C4-2B (cell line): ENCODE results near the gene IRF2BP2.
A peak's percentile ranks its signal among the peaks of the same experiment; 100 is the strongest.

Source experiments
- H3K27ac ChIP-seq: fragments of 450-650 bp; 2 replicates; pipeline ENCODE4 v1.5.1; 2017
- CTCF ChIP-seq: fragments of 450-650 bp; conservative IDR thresholded peaks from 2 replicates; pipeline ENCODE4 v1.5.1; 2017; ENCODE audit warnings: mild to moderate bottlenecking
- ZFX ChIP-seq: fragments of 450-650 bp; IDR thresholded peaks from 2 replicates; pipeline ENCODE4 v1.6.1; 2017

IRF2BP2 gene

DNA sequence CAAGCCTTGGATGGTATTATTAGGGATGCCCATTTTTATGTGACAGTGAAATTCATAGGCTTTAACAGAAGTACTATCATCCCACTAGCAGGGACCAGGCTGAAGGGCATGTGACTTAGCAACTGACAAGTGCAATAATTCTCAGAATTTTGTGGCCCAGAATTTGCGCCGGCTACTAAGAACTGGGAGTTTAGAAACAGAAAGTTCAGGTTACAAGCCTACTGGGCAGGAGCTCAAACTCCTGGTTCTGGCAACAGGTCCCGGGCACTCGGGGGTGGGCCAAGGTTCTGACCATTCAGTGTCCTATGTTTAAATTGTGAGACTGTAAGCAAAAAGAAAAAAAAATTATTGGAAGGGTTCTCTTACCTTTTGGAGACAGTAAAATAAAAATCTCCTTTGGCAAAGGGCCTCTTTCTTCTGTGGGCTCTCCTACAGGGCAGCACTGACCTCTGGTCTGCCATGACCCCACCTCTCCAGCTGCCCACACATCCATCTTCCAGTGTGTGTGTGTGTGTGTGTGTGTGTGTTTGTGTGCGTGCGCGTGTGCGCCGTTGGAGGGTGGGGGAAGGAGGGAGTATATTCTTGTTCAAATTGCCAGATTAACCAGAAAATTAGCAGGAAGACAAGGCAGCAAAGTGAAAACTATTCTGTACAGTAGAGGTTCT, 26.1 kb downstream of the IRF2BP2 start:
- TF ChIP-seq CTCF = no peak
- no peak for TF ChIP-seq ZFX
- no peak overlapping the region for H3K27ac ChIP-seq

DNA sequence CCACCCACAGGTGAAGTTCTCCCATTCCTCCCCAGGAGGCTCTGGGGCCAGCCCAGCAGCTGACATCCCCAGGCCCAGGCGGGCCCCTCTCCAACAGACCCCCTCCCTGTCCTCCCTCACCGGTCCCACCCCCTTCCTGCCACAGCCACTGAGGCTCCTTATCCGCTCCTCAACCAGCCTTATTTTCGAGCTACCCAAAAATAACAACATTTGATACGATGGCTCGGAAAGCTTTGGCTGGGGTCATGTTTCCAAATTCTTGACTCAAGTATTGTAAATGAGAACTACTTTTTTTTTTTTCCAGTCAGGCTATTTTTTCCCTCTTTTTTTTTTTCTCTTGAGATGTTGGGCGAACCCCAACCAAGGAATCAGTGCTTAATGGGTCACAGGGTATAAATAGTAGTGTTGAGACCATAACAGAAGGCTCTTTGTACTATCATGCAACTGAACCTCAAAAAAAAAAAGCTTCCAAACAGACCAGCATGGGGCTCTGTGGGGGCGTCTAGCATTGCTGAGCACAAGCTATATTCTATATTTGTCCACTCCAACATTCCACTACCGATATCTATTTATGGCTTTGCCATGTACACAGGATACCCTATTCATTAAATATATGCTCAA, 27.2 kb downstream of the IRF2BP2 start:
- no peak overlapping the region for H3K27ac ChIP-seq
- TF ChIP-seq CTCF (no peak), ZFX (no peak)

DNA sequence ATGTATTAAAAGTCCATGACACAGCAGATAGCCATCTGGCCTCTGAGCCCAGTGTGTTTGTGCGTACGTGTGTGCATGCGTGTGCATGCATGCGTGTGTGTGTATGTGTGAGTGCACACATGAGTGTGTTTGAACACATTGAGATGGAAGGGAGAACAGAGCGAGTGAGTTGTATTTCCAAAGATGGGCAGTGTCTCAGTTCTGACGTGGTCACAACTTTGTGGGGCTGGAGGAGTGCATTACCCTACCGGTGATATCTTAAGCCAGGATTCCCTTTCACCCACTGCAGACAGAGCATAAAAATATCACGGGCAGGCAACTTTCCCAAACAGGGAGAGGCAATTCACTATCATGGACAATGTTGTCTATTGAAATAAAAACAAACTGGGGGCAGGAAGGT, 27.8 kb downstream of the IRF2BP2 start:
- no peak overlapping the region for H3K27ac ChIP-seq
- TF ChIP-seq ZFX = no peak
- TF ChIP-seq CTCF = no peak

DNA sequence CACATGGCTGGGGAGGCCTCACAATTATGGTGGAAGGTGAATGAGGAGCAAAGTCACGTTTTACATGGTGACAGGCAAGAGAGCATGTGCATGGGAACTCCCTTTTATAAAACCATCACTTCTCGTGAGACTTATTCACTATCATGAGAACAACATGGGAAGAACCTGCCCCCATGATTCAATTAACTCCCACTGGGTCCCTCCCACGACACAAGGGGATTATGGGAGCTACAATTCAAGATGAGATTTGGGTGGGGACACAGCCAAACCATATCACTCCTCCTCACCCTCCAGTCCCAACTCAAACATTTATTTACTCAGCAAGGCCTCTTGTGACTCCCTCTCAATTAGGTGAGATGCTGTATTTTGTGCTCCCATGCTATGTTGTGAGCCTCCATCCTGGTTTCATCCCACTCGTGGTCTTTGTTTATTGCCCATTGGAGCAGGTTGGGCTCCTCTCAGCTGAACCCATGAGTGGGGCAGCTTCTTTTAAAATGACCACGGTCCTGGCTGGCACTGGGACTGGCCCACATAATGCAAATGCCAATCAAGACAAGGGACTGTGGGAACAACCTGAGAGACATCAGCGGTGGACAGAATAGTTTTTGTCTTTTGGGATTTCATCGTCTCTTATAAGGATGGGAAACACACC, 28.8 kb downstream of the IRF2BP2 start:
- H3K27ac ChIP-seq = no peak overlapping the region
- no peak for TF ChIP-seq CTCF
- no peak for TF ChIP-seq ZFX

DNA sequence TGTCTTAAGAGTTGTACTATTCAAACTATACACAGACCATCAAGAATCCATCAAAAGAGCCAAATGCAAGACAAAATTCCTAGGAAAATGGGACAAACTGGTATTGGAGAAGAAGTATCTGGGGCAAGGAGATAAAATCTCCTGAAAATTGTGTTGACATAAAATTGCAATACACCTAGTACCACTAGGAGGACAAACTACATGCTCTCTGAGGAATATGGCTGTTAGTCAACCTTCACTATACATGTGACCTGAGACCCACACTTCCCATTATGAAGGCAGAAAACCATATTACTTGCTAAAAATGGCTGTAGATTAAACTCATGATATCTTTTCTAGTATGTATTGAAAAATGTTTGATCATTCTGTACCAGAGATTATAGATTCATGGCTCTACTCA, 30.0 kb downstream of the IRF2BP2 start:
- H3K27ac ChIP-seq = no peak overlapping the region
- TF ChIP-seq CTCF (peak; percentile 50), ZFX (no peak)

DNA sequence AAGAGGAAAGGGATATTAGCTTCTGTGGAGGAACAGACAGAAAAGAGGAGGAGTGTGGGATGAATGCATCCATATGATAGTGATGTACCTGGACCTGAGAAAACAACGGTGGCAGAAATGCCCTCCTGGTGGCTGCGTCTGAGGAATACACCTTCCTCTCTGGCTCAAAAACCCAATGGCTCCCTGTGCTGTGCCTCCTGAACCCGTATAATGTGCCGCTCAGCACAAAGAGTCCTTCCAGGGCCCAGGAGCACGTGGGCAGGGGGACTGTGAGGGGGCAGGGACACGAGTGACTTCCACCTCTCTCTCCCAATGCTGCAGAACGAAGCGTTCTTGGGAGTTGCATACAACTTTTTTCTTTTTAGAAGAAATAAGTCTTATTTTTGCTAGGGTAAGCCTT, 31.2 kb downstream of the IRF2BP2 start:
- no peak overlapping the region for H3K27ac ChIP-seq
- TF ChIP-seq ZFX (no peak), CTCF (no peak)

DNA sequence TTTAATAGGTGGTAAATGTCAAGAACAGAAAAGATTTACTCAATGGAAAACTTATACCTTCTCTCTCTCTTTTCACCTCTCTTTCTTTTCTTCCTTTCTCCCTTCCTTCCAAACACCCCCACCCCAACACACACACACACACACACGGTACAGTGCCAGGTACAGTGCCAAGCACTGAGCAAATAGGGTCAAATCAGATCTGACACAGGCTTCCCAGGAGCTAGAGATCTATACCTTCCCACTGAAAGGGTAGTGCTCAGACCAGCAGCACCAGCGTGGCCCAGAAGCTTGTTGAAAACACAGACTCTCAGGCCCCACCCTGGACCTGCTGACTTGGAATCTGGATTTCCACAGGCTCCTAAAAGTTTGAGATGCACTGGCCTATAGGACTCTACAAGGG, 31.9 kb downstream of the IRF2BP2 start:
- TF ChIP-seq CTCF = no peak
- no peak for TF ChIP-seq ZFX

More for the DNA sequence above, 31.9 kb downstream of the IRF2BP2 start:
- H3K27ac ChIP-seq = no peak overlapping the region
